CD4-positive, alpha-beta T cell treated with Interleukin-1 beta for 1 hour (primary cell): ENCODE measurements around the gene TPGS2.
"Not testable (repeated sequence)": the region's sequence is repeated elsewhere in the genome, so short reads cannot be mapped to it uniquely, and the experiment has no call there.

Source experiments
- DNase-seq, 2 donors: peaks; one replicate each; pipeline ENCODE4 v3.0.0-alpha.2; 2020 to 2022

Gene TPGS2

GRCh38 chr18:36772241-36772723, 56.5 kb downstream of the TPGS2 start:
- no peak for DNase-seq

GRCh38 chr18:36771245-36771644, 57.6 kb downstream of the TPGS2 start:
- DNase-seq, result no peak

GRCh38 chr18:36770315-36770946, 58.4 kb downstream of the TPGS2 start:
- no peak for DNase-seq

GRCh38 chr18:36769611-36770314, 59.0 kb downstream of the TPGS2 start:
- no peak for DNase-seq

GRCh38 chr18:36769172-36769571, 59.6 kb downstream of the TPGS2 start:
- no peak for DNase-seq

- no peak for DNase-seq
Measured at GRCh38 chr18:36766836-36767235, 62.0 kb downstream of the TPGS2 start.

- not testable (repeated sequence) for DNase-seq
Measured at GRCh38 chr18:36762965-36763364, 65.8 kb downstream of the TPGS2 start.

- no peak for DNase-seq
Measured at GRCh38 chr18:36762074-36762473, 66.7 kb downstream of the TPGS2 start.

GRCh38 chr18:36761186-36761698, 67.6 kb downstream of the TPGS2 start:
- no peak for DNase-seq

GRCh38 chr18:36760598-36760997, 68.2 kb downstream of the TPGS2 start:
- DNase-seq, result no peak

GRCh38 chr18:36759167-36759776, 69.5 kb downstream of the TPGS2 start:
- no peak for DNase-seq

- DNase-seq, result no peak
Measured at GRCh38 chr18:36758623-36759022, 70.2 kb downstream of the TPGS2 start.

- no peak for DNase-seq
Measured at GRCh38 chr18:36757991-36758390, 70.8 kb downstream of the TPGS2 start.

GRCh38 chr18:36757081-36757480, 71.7 kb downstream of the TPGS2 start:
- DNase-seq, result no peak

- DNase-seq, result no peak
Measured at GRCh38 chr18:36756242-36756641, 72.6 kb downstream of the TPGS2 start.

GRCh38 chr18:36752929-36753865, 75.6 kb downstream of the TPGS2 start:
- DNase-seq, result no peak

- no peak for DNase-seq
Measured at GRCh38 chr18:36745219-36745975, 83.4 kb downstream of the TPGS2 start.

GRCh38 chr18:36744261-36744876, 84.4 kb downstream of the TPGS2 start:
- DNase-seq, result no peak
